ENCODE results near the gene UBTD2. TPM values are rescaled to one million over a fixed set of nuclear protein-coding genes. Genes with fewer than 3 reads are reported as not detected.
"Not testable (repeated sequence)": the region's sequence is repeated elsewhere in the genome, so short reads cannot be mapped to it uniquely, and the experiment has no call there.

Gene UBTD2
- polyA plus RNA-seq, 3 donors: 74.5 to 83.5 (median 79.4) TPM

DNA sequence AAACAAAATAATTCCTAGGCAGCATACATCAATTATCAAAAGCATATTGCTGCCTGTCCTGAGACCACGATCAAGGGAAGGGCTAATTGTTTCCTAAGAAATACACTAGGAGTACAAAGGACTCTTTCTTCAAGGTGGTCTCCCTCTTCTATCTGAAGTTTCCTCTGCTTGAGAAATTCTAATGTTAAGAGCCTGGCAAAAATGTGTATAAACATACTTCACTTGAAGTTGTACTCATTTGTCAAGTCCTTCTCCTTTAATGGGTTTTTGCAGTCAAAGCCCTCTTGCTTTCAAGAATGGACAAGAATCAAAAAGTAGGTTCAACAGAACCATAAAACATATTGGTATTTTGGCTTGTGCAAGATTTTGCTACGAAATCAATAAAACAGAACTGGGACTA, 31.1 kb downstream of the UBTD2 start:
- no peak for DNase-seq (ENCODE audit: low read depth in 3 of 3, low spot score in 2 of 3)

DNA sequence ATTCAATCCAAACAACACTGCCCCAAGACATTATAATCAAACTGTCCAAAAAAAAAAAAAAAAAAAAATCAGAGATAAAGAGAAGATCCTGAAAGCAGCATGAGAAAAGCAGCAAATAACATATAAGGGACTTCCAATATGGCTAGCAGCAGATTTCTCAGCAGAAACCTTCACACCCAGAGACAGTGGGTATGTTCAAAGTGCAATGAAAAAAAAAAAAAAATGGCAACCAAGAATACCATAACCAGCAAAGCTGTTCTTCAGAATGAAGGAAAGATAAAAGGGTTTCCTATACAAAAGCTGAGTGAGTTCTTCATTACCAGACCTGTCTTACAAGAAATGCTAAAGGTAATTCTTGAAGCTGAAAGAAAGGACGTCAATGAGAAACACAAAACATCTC, 32.1 kb downstream of the UBTD2 start:
- DNase-seq (ENCODE audit: low read depth in 3 of 3, low spot score in 2 of 3): no peak

DNA sequence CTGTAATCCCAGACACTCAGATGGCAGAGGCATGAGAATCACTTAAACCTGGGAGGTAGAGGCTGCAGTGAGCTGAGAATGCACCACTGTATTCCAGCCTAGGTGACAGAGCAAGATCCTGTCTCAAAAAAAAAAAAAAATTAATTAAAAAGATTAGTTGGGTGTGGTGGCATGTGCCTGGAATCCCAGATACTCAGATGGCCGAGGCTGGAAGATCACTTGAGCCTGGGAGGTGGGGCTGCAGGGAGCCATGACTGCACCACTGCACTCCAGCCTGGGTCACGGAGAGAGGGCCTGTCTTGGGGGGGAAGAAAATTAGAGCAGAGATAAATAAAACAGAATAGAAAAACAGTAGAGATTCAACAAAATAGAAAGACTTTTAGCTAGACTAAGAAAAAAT, 34.9 kb downstream of the UBTD2 start:
- no peak for DNase-seq (ENCODE audit: low read depth in 3 of 3, low spot score in 2 of 3)

DNA sequence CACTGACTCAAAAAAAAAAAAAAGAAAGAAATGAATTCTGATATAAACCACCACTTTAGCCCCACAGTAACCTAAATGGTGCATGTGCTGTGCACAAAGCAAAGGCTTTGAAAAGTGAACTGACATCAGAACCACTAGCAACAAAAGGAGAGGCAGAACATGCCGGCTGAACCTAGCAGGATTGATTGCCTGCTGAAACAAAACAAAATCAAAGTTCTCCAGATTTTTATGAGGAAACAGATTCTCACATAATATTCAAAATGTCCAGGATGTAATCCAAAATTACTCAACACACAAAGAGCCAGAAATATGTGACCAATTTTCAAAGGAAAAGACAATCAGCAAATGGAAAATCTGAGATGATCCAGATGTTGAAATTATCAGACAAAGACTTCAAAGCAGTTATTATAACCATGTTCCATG, 37.9 kb downstream of the UBTD2 start:
- DNase-seq (ENCODE audit: low read depth in 3 of 3, low spot score in 2 of 3): no peak

DNA sequence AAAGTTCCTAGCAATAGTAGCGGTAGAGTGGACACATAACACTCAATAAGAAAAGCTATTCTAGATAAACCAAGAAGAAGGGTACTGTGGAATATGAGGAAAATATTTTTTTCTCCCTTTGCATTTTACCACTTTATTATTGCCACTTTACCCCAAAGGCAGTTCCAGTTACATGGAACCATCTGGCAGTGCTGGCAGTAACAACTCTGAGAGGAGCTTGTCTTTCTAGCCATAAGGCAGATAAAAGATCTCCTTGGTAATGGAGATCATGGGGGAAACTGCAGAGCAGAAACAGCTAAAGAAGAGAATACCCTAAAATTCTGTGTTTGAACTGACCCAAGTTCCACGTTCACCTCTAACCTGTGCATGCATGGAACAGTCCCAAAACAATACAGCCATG, 38.5 kb downstream of the UBTD2 start:
- DNase-seq (ENCODE audit: low read depth in 3 of 3, low spot score in 2 of 3): no peak

DNA sequence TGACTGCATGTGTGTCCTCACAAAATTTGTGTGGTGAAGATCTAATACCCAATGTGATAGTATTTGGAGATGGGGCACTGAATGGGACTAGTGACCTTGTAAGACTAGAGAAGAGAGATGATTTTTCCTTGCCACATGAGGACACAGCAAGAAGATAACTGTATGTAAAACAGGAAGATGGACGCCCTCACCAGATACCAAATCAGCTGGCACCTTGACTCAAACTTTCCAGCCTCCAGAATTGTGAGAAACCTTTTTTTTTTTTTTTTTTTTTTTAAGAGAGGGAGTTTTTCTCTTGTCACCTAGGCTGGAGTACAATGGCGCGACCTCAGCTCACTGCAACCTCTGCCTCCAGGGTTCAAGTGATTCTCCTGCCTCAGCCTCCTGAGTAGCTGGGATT, 40.3 kb downstream of the UBTD2 start:
- no peak for DNase-seq (ENCODE audit: low read depth in 3 of 3, low spot score in 2 of 3)

DNA sequence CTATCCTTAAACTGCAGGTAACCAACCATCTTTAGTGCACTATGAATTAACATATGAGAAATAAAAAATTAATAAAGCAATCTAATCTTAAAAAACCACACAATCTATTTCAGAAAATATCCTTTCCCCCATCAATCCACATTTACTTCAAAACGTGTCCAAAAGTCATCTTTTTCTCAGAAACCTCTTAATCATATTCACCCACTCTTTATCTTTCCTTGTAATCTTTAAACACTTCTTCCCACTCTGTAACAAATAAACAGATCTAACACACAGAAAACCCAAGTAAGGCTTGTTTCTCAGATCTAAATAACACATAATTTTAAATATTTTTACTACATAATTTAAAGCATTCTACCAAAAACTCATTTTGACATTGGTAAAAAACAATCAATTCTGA, 45.2 kb downstream of the UBTD2 start:
- no peak for DNase-seq (ENCODE audit: low read depth in 3 of 3, low spot score in 2 of 3)

DNA sequence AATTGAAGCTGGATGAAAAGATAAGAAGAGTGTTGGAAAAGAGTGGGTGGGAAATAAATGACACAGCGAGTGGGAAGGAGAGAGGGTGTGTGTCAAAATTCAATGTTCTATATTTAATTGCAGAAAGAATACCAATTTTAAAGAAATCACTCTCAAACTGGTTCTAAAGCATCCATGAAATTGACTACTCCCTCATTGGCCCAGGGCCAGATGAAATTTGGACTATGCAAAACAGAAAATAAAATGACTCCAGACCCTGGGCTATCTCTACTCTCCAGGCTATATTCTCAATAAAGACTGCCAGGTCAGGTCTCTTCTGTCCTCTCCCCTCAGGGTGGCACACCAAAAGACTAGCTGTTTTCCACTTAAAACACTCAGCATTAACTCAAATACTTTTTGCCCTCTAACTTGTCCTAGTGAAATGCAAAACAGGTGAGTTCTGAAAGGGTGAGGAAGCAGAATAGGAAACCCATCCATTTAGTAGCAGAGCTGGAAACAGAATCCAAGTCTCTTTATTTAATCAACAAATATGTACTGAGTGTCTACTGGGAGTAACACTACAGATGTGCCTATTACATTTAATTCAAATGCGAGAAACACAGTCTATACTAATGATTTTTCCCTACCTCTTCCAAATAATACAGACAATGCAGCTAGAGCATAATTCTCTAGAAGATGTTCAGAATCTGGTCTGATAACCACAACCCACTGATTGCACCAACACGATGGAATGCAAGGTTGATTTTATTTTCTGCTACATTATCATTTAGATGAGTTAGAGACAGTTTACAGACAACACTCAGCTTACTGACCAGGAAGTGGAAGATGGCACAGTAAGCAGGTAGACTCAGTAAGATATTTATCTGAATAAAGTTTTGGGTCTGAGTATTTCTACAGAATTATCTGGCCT, 47.5 kb downstream of the UBTD2 start:
- DNase-seq (ENCODE audit: low read depth in 3 of 3, low spot score in 2 of 3): no peak

DNA sequence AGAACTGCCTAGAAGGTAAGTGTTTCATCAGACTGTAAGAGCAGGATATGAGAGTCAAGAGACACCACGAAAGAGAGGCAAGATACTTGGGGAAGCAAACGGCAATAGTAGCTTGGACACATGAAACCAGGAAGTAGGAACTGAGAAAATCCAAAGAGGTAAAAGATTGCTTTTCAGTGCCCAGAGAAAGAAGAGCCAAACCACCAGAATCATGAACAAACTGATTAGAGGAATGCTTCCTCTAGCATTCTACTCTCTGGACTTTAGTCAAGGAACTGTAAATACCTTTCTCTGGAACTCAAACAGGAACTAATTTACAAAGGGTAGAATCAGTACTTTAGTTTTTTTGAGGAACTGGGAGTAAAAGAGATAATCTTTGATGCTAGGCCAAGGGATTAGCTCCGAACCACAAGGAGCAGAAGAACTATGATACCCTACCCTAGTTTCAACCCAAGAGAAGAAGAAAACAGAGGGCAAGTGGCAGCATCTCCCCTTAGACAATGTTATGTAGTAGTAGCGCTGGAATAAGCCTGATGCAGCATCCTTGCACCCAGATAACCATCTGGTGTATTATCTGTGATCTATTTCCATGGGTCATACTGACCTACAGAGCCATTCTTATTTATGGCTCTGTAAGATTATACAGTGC, 48.3 kb downstream of the UBTD2 start:
- no peak for DNase-seq (ENCODE audit: low read depth in 3 of 3, low spot score in 2 of 3)

DNA sequence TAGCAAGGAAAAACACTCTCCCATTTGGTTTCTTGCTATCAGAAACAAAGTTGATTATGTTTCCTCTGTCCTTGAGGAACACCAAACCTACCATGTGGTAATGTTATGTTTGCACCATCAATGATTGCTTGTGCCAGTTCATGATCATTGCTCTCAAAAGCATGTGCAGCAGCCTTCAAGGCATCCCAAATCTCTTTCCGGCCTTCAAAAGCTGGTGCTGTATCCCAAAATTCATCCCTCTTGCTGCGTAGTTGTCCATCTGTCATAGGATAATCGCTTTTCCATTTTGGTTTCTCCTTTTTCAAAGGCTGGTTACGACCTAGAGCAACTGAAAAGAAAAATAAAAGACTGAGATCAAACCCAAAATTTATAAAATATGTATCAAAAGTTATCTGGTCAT, 49.5 kb downstream of the UBTD2 start:
- DNase-seq (ENCODE audit: low read depth in 3 of 3, low spot score in 2 of 3): no peak

DNA sequence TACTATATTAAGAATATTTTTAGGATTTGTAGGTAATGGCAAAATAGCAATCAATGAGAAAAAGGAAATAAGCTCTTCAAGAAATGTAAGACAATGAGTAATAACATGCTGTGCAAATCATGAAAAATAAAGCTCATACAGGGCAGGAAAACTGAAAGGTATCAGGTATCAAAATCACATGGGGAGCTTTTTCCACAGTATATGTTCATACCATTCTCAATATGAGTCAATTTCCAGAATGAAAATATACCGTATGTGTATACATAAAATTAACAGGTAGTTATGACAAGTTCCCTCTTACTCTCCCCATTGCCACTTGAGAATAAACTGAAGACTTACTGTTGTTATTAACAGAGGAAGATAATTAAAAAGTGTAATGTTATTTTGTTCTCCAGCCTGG, 53.7 kb downstream of the UBTD2 start:
- no peak for DNase-seq (ENCODE audit: low read depth in 3 of 3, low spot score in 2 of 3)

DNA sequence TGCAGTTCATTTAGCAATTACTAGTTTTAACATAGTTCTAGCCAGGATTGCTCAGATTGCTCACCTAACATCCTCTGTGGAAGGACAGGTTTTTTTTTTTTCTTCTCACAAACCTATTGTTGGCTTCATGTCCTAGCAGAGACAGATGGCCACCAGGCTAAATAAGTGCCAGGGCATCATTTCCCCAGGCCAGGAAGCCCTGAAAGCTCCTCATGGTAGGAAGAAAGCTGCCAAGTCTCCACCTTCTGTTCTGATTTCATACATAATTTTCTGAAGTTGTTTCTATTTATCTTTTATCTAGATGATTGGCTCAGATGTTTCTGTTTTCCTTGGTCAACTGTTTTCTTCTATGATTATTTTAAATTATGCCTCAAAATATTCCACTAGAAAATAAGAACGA, 58.6 kb downstream of the UBTD2 start:
- DNase-seq (ENCODE audit: low read depth in 3 of 3, low spot score in 2 of 3): no peak

DNA sequence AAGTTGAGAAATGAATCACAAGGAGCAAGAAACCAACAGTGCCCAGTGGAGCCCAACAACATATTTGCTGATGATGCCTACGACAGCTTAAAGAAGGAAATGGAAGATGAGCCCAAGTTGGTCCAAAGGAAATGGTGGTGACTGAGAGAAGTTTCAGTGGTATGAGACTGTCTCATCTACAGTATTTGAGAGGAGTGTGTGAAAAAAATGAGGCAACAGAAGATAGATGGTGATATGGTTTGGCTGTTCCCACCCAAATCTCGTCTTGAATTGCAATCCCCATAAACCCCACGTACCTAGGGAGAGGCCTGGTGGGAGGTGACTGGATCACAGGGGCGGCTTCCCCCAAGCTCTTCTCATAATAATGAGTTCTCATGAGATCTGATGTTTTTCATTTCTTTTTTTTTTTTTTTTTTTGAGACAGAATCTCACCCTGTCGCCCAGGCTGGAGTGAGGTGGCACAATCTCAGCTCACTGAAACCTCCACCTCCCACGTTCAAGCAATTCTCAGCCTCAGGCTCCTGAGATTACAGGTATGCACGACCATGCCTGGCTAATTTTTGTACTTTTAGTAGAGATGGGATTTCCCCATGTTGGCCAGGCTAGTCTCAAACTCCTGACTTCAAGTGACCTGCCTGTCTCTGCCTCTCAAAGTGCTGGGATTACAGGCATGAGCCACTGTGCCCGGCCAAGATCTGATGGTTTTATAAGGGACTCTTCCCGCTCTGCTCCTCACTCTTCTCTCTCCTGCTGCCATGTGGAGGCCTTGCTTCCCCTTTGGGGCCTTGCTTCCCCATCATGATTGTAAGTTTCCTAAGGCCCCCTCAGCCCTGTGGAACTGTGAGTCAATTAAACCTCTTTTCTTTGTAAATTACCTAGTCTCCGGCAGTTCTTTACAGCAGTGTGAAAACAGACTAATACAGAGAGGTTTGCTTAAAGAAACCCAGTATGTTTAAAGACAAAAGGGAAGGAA, 59.4 kb downstream of the UBTD2 start:
- DNase-seq (ENCODE audit: low read depth in 3 of 3, low spot score in 2 of 3): no peak

DNA sequence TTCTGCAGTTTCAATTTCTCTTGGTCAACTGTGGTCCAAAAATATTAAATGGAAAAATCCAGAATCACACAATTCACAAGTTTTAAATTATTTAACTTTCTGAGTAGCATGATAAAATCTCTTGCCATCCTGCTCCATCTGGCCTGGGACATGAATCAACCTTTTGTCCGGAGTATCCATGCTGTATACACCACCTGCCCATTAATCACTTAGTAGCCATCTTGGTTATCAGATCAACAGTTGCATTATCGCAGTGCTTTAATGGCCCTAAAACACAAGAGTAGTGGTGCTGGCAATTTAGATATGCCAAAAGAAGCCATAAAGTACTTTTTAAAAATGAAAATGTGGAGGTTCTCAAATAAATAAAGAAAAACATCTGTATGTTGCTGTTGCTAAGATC, 64.3 kb downstream of the UBTD2 start:
- no peak for DNase-seq (ENCODE audit: low read depth in 3 of 3, low spot score in 2 of 3)

DNA sequence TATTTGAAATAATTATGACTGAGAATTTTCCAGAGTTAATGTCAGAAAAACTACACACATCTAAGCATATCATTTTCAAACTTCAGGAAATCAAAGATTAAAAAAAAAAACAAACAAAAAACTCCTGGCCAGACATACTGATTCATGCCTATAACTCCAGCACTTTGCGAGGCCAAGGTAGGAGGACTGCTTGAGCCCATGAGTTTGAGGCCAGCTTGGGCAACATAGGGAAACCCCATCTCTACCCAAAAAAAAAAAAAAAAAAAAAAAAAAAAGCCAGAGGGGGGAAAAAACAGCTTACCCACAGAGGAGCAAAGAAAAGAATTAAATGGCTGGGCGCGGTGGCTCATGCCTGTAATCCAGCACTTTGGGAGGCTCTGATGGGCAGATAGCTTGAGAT, 67.2 kb downstream of the UBTD2 start:
- no peak for DNase-seq (ENCODE audit: low read depth in 3 of 3, low spot score in 2 of 3)

DNA sequence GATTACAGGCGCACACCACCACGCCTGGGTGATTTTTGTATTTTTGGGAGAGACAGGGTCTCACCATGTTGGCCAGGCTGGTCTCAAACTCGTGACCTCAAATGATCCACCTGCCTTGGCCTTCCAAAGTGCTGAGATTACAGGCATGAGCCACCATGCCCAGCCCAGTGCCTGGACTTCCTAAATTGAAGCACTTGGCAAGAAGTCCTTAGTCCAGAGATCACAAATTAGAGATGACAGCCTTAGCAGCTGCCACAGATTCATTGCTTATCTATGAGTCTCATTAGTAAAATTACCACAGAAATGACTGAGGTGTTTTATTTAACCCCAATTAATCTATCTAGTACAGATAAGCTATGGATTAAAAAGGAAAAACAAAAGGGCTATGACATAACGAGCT, 70.4 kb downstream of the UBTD2 start:
- no peak for DNase-seq (ENCODE audit: low read depth in 3 of 3, low spot score in 2 of 3)

DNA sequence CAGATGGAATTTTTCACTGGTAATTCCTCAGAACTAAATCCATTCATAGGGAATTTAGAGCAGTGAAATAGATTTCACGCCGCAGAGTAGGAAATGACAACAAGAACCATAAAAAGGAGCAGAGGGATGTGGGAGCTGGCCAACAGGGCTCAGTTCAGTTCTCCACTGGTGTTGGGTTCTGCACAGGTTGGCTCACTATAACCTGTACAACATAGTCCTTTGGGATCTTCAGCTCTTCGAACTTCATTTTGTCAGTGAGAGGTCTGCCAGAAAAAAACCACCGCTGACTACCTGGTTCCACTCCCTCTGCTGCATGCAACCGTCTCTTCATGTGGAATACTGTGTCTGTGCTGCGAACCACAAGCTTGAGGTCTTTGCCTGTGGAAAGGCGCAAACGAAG, 71.9 kb downstream of the UBTD2 start:
- no peak for DNase-seq (ENCODE audit: low read depth in 3 of 3, low spot score in 2 of 3)

DNA sequence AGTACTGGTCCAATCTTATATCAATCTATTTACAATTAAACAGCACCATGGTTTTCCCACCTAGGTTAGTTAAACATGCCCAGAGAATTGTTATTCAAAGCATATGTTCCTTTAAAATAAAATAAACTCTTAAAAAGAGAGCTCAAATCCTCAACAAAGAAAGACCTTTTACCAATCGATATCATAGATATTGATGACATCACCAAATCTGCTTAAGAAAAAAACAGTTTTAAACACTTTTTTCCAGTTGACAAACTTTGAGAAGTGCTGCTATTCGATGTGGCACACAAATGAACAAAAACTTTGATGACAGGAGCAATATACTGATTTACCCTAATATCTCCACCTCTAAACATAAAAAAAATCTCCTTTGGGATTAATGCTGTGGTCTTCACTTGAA, 73.8 kb downstream of the UBTD2 start:
- DNase-seq (ENCODE audit: low read depth in 3 of 3, low spot score in 2 of 3): no peak

DNA sequence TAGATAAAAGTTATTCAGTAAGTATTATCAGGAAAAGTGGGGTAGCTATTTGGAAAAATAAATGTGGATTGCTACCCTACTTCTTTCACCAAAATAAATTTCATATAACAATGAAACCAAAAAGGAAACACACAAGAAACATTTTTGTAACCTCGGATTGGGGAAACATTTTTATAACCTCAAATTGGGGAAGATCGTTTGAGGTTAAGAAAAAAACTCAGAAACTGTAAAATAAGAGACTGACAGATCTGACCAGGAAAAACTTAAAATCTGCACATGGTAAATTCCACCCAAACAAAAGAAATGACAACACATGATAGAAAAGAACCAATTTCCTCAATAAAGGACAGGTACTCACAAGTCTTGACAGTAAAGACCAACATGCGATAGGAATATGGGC, 76.1 kb downstream of the UBTD2 start:
- no peak for DNase-seq (ENCODE audit: low read depth in 3 of 3, low spot score in 2 of 3)

DNA sequence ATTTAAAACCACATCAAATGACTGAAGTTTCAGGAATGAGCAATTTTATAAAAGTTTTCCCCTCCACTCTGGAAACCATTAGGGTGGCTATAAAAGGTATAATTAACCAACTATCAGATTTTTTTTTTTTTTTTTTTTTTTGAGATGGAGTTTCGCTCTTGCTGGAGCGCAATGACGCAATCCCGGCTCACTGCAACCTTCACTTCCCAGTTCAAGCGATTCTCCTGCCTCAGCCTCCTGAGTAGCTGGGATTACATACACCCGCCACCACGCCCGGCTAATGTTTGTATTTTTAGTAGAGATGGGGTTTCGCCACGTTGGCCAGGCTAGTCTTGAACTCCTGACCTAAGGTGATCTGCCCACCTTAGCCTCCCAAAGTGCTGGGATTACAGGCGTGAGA, 77.6 kb downstream of the UBTD2 start:
- DNase-seq (ENCODE audit: low read depth in 3 of 3, low spot score in 2 of 3): not testable (repeated sequence)

DNA sequence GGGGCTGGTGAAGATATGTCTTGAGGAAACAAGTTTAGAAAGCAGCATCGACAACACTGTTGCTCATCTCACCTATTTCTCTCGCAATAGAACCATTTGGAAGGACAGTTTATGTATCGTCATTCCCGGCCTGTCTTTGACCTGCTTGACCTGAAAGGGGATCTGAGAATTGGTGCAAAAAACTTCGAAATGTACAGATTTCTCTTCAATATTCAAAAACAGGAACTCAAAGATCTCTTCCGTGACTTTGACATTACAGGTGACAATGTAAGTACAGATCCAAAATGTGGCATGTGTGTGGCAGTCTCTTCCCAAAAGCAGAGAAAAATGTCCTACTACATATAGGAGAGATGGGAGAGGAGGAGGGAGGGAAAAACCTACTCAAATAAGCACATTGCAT, 83.1 kb downstream of the UBTD2 start:
- no peak for DNase-seq (ENCODE audit: low read depth in 3 of 3, low spot score in 2 of 3)

Measured in right renal cortex interstitium (tissue), 3 donors.